DOHH2 (cell line): Measurements from ENCODE around the gene PAQR5.

Source experiments
- EZH2phosphoT487 ChIP-seq: fragments of 200-600 bp; sonication (generic); IDR thresholded peaks from 2 replicates; pipeline ENCODE4 v1.6.1; 2017; ENCODE audit warnings: borderline replicate concordance, mild to moderate bottlenecking, antibody characterized with exemption, low read length, moderate library complexity, mixed read lengths
- TF ChIP-seq, protein P1 (sequence below): fragments of 200-600 bp; sonication (generic); IDR thresholded peaks from one replicate; pipeline ENCODE4 v1.5.1; 2014; ENCODE audit warnings: antibody characterized with exemption, mild to moderate bottlenecking, low read depth, low read length; ENCODE audit not compliant: poor library complexity, severe bottlenecking

GRCh38 chr15:69328080-69328479 lies 29.4 kb downstream of the PAQR5 start:
- TF ChIP-seq, protein P1, sequence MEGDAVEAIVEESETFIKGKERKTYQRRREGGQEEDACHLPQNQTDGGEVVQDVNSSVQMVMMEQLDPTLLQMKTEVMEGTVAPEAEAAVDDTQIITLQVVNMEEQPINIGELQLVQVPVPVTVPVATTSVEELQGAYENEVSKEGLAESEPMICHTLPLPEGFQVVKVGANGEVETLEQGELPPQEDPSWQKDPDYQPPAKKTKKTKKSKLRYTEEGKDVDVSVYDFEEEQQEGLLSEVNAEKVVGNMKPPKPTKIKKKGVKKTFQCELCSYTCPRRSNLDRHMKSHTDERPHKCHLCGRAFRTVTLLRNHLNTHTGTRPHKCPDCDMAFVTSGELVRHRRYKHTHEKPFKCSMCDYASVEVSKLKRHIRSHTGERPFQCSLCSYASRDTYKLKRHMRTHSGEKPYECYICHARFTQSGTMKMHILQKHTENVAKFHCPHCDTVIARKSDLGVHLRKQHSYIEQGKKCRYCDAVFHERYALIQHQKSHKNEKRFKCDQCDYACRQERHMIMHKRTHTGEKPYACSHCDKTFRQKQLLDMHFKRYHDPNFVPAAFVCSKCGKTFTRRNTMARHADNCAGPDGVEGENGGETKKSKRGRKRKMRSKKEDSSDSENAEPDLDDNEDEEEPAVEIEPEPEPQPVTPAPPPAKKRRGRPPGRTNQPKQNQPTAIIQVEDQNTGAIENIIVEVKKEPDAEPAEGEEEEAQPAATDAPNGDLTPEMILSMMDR: no peak
- TF ChIP-seq EZH2phosphoT487: no peak
